Body of pancreas (tissue), 4 donors: ENCODE data around the gene CASZ1. TPM values are rescaled to one million over a fixed set of nuclear protein-coding genes. Genes with fewer than 3 reads are reported as not detected.

Experiments used
- ATAC-seq: fragments of 150-250 bp; one replicate; pipeline ENCODE4 v1.9.1; 2016
- DNase-seq, 4 donors: peaks; one replicate each; pipeline ENCODE4 v3.0.0-alpha.2; 2019
- H3K27ac ChIP-seq, 4 donors: fragments of 200-600 bp; sonication (generic); 1 replicate in 3 of 4; 2 replicates in 1 of 4; pipeline versions ENCODE4 v1.5.1 to v1.6.1; 2016 to 2019; ENCODE audit warnings: mild to moderate bottlenecking in 1 of 4, mixed read lengths in 1 of 4, moderate library complexity in 1 of 4
- H3K27me3 ChIP-seq, 2 donors: fragments of 200-600 bp; sonication (generic); one replicate each; pipeline ENCODE4 v1.6.0; 2016; ENCODE audit warnings: mild to moderate bottlenecking in 1 of 2
- H3K36me3 ChIP-seq, 2 donors: fragments of 200-600 bp; sonication (generic); replicated peaks in 1 of 2; 2 replicates each; pipeline ENCODE4 v1.5.1; 2016; ENCODE audit warnings: low read depth in 2 of 2; ENCODE audit not compliant: insufficient read depth in 1 of 2
- H3K4me1 ChIP-seq: fragments of 200-600 bp; sonication (generic); one replicate; pipeline ENCODE4 v1.6.0; 2016
- H3K4me3 ChIP-seq, 2 donors: fragments of 200-600 bp; sonication (generic); 1 replicate in 1 of 2; 2 replicates in 1 of 2; pipeline ENCODE4 v1.5.1; 2016 to 2019
- H3K9me3 ChIP-seq, 3 donors: fragments of 200-600 bp; sonication (generic); 1 replicate in 2 of 3; 2 replicates in 1 of 3; pipeline ENCODE4 v1.5.1; 2016
- CTCF ChIP-seq, 7 experiments: fragments of 450-650 bp in 4 of 7; fragments of 200-600 bp in 3 of 7; sonication (generic) in 3 of 7; IDR thresholded peaks; one replicate each; pipeline ENCODE4 v1.5.1; 2016 to 2019; ENCODE audit warnings: antibody characterized with exemption in 7 of 7
- POLR2A ChIP-seq, 3 donors: fragments of 450-650 bp; IDR thresholded peaks; one replicate each; pipeline ENCODE4 v1.6.1; 2016; ENCODE audit warnings: antibody characterized with exemption in 3 of 3, mild to moderate bottlenecking in 2 of 3
- WGBS, 2 donors: methylation state at CpG; one replicate each; pipeline ENCODE4 v1.1.5; 2017; 5-methylcytosine and 5-hydroxymethylcytosine counted together
- intact Hi-C: fragments of 100-400 bp; cut with DNase I; formaldehyde crosslinking; loops from one replicate; pipeline ENCODE4 v1.15.1; 2023
- total RNA-seq, 2 donors: library from RNA; depleted of rRNA; stranded (reverse); fragments of >200 nt; gene quantifications; one replicate each; pipeline ENCODE4 v1.1.0, GENCODE V29; 2016

Gene CASZ1
- total RNA-seq, 2 donors from 2014 or later = 9.3 to 14.2 TPM

DNA sequence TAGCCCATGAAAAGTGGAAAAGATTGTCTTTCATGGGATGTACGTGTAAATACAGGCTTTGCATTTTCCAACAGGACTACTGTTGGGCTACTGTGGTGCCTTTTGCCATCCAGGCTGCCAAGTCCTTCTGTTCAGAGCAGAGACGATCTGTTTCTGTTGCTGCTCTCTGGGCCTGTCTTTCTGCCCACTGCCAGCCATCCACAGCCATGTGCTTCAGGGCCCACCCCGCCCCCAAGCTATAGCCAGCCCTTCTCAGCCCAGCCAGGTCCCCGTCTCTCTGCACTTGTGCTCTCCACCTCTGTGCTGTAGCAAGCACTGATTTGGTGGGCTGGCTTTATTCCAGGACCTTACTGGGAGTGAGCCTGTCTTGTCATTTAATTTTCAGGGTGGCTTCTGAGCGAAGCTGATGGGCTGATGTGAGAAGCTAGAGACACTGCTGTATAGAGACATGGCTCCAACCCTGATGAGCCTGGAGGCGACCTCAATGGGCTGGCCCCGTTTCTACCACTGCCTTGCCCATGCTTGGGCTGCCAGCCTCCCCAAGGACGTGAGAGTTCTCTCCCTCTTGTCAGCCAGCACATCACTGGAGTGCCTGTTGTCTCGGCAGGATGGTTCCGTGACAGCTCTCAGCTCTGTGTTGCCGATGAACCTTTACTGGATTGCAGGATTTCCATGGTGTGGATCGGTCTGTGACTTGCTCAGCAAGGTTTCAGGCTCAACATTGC, 183.8 kb downstream of the CASZ1 start:
- Histone ChIP-seq H3K4me1 (no peaks in the 10 kb centered on the region), H3K27me3 (no peaks in the 10 kb centered on the region), H3K9me3 (no peaks in the 10 kb centered on the region), H3K4me3 (no peak overlapping the region), H3K27ac (no peak overlapping the region), H3K36me3 (no peaks in the 10 kb centered on the region)
- intact Hi-C loops = no loop called here
- TF ChIP-seq CTCF (IDR thresholded peaks at IDR 0.05) (no peak), POLR2A (IDR thresholded peaks at IDR 0.05) (no peak)
- DNase-seq (no peak), ATAC-seq (no peak)
- WGBS, 2 donors = 87 to 94% methylated on average over 8 to 12 of the region's 12 CpGs

DNA sequence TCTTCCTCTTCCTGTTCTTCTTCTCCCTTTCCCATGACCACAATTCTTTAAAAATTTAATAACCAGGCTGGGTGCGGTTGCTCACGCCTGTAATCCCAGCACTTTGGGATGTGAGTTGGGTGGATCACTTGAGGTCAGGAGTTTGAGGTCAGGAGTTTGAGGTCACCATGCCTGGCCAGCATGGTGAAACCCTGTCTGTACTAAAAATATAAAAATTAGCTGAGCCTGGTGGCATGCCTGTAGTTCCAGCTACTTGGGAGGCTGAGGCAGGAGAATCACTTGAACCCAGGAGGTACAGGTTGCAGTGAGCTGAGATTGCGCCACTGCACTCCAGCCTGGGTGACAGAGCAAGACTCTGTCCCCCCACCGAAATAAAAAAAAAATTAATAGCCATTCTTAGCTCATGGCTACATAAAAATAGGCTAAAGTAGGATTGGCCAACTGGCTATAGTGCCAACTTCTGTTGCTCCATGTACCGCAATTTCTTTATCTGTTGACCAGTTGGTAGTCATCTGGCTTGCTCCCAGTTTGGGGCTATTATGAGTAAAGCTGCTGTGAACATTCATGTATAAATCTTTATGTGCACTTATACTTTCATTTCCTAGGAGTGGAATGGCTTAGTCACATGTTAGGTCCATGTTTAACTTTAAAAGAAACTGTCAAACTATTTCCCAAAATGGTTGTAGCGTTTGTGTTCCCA, 185.4 kb downstream of the CASZ1 start:
- no peaks in the 10 kb centered on the region for H3K27me3 ChIP-seq
- H3K4me3 ChIP-seq = no peak overlapping the region
- TF ChIP-seq CTCF (IDR thresholded peaks at IDR 0.05) (no peak), POLR2A (IDR thresholded peaks at IDR 0.05) (no peak)
- intact Hi-C loops = no loop called here
- H3K9me3 ChIP-seq = no peaks in the 10 kb centered on the region
- no peaks in the 10 kb centered on the region for H3K36me3 ChIP-seq
- no peak overlapping the region for H3K27ac ChIP-seq
- H3K4me1 ChIP-seq = no peaks in the 10 kb centered on the region
- ATAC-seq (no peak), DNase-seq (no peak)
- 86 to 90% methylated on average over 6 of the region's 6 CpGs for WGBS, 2 donors

- no peaks in the 10 kb centered on the region for H3K36me3 ChIP-seq
- ATAC-seq = no peak
These were observed 187.8 kb downstream of the CASZ1 start for GRCh38 chr1:10608690-10609089.

DNA sequence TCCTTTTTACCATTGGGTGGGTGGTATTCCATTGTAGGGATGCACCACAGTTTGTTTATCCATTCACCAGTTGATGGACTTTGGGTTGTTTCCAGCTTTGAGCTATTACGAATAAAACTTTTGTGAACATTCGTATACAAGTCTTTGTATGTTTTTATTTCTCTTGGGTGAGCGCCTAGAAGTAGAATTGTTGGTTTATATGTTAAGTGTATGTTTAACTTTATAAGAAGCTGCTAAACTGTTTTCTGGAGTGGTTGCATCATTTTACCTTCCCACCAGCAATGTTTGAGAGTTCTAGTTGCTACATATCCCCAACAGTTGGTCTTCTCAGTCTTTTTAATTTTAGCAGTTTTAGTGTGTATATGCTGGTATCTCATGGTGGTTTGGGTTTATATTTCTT, 189.2 kb downstream of the CASZ1 start:
- TF ChIP-seq CTCF (IDR thresholded peaks at IDR 0.05) = no peak
- no peak for TF ChIP-seq POLR2A (IDR thresholded peaks at IDR 0.05)
- Histone ChIP-seq H3K9me3 (no peaks in the 10 kb centered on the region), H3K4me1 (peaks cover 13% of the 10 kb centered on the region), H3K27ac (no peak overlapping the region), H3K36me3 (no peaks in the 10 kb centered on the region), H3K4me3 (no peak overlapping the region), H3K27me3 (no peaks in the 10 kb centered on the region)
- DNase-seq (no peak), ATAC-seq (no peak)
- intact Hi-C loops = no loop called here
- 88 to 89% methylated on average over 3 of the region's 3 CpGs for WGBS, 2 donors

More at GRCh38 chr1:10608690-10609089, 187.8 kb downstream of the CASZ1 start:
- no peaks in the 10 kb centered on the region for H3K9me3 ChIP-seq
- intact Hi-C loops = no loop called here
- 95 to 97% methylated on average over 2 of the region's 2 CpGs for WGBS, 2 donors
- H3K4me3 ChIP-seq = no peak overlapping the region
- H3K27ac ChIP-seq = no peak overlapping the region
- no peak for TF ChIP-seq POLR2A (IDR thresholded peaks at IDR 0.05)
- no peaks in the 10 kb centered on the region for H3K27me3 ChIP-seq
- no peak for DNase-seq
- H3K4me1 ChIP-seq = peaks cover under 1% of the 10 kb centered on the region

- no peaks in the 10 kb centered on the region for H3K27me3 ChIP-seq
- no peaks in the 10 kb centered on the region for H3K36me3 ChIP-seq
- 94 to 97% methylated on average over 7 of the region's 7 CpGs for WGBS, 2 donors
- intact Hi-C loops = no loop called here
- H3K4me3 ChIP-seq = no peak overlapping the region
- DNase-seq (no peak), ATAC-seq (no peak)
- peaks cover 24% of the 10 kb centered on the region for H3K4me1 ChIP-seq
- TF ChIP-seq POLR2A (IDR thresholded peaks at IDR 0.05) (no peak), CTCF (IDR thresholded peaks at IDR 0.05) (no peak)
- no peak overlapping the region for H3K27ac ChIP-seq
- no peaks in the 10 kb centered on the region for H3K9me3 ChIP-seq
These were observed 190.4 kb downstream of the CASZ1 start for GRCh38 chr1:10606064-10606463.
